PC-3 (cell line): ENCODE data around the gene VILL. TPM values are rescaled to one million over a fixed set of nuclear protein-coding genes. Genes with fewer than 3 reads are reported as not detected.

ENCODE experiments used
- ATAC-seq: fragments of 200-7000 bp; cut with Tn5 transposase; 2 replicates; pipeline ENCODE4 v1.9.1; 2020; ENCODE audit warnings: mild to moderate bottlenecking, moderate library complexity
- BruUV-seq: library from RNA; stranded (reverse); fragments of 400-500 nt; replicated peaks from 2 replicates; lab custom pipeline; 2021; lab: Mats Ljungman, UMichigan
- CTCF ChIA-PET: fragments of 300-600 bp; sonication (Branson Sonifier 250); formaldehyde crosslinking; loops from one replicate; lab custom pipeline; 2022; ENCODE audit warnings: antibody characterized with exemption; lab: Charles Lee
- POLR2A ChIA-PET: fragments of 300-600 bp; sonication (Branson Sonifier 250); formaldehyde crosslinking; loops from one replicate; lab custom pipeline; 2022; ENCODE audit warnings: antibody characterized with exemption; ENCODE audit not compliant: unreplicated experiment; lab: Charles Lee
- DNase-seq: peaks from one replicate; pipeline ENCODE4 v3.0.0-alpha.2; 2015
- H2AFZ ChIP-seq: fragments of 300-600 bp; sonication (generic); 2 replicates; pipeline ENCODE4 v1.6.0; 2016; ENCODE audit warnings: antibody characterized with exemption, low read length
- H3F3A ChIP-seq: fragments of 300-600 bp; sonication (generic); one replicate; pipeline ENCODE4 v1.6.0; 2017; ENCODE audit warnings: antibody characterized with exemption, low read length, control low read depth, mild to moderate bottlenecking; ENCODE audit not compliant: unreplicated experiment
- H3K27ac ChIP-seq: fragments of 300-600 bp; sonication (generic); 2 replicates; pipeline ENCODE4 v1.5.1; 2016; ENCODE audit warnings: mild to moderate bottlenecking, low read length
- H3K27me3 ChIP-seq: fragments of 300-600 bp; sonication (generic); 2 replicates; pipeline ENCODE4 v1.6.1; 2016; ENCODE audit warnings: low read length, mixed read lengths
- H3K36me3 ChIP-seq: fragments of 300-600 bp; sonication (generic); 2 replicates; pipeline ENCODE4 v1.6.1; 2016; ENCODE audit warnings: low read depth, mixed run types, low read length, mixed read lengths
- H3K4me1 ChIP-seq: fragments of 300-600 bp; sonication (generic); 2 replicates; pipeline ENCODE4 v1.5.1; 2016; ENCODE audit warnings: low read length; ENCODE audit not compliant: insufficient read depth
- H3K4me2 ChIP-seq: fragments of 300-600 bp; sonication (generic); 2 replicates; pipeline ENCODE4 v1.6.0; 2016; ENCODE audit warnings: low read length
- H3K4me3 ChIP-seq: fragments of 300-600 bp; sonication (generic); 2 replicates; pipeline ENCODE4 v1.5.1; 2016; ENCODE audit warnings: mild to moderate bottlenecking, low read length, mixed read lengths
- H3K79me2 ChIP-seq: fragments of 300-600 bp; sonication (generic); 2 replicates; pipeline ENCODE4 v1.6.1; 2017; ENCODE audit warnings: low read length, mixed read lengths
- H3K9ac ChIP-seq: fragments of 300-600 bp; sonication (generic); 2 replicates; pipeline ENCODE4 v1.6.0; 2016; ENCODE audit warnings: mild to moderate bottlenecking, low read length
- H3K9me2 ChIP-seq: fragments of 300-600 bp; sonication (generic); replicated peaks from 2 replicates; pipeline ENCODE4 v1.6.1; 2016; ENCODE audit warnings: mixed run types, low read length, mixed read lengths
- H3K9me3 ChIP-seq: fragments of 300-600 bp; sonication (generic); 2 replicates; pipeline ENCODE4 v1.6.1; 2016; ENCODE audit warnings: low read length, mixed read lengths
- H4K20me1 ChIP-seq: fragments of 300-600 bp; sonication (generic); 2 replicates; pipeline ENCODE4 v1.6.1; 2016; ENCODE audit warnings: low read length, mixed read lengths
- CTCF ChIP-seq: fragments of 300-600 bp; sonication (generic); conservative IDR thresholded peaks from 2 replicates; pipeline ENCODE4 v1.5.1; 2017; ENCODE audit warnings: antibody characterized with exemption, low read depth, mild to moderate bottlenecking, low read length
- EZH2 ChIP-seq: fragments of 300-600 bp; sonication (generic); IDR thresholded peaks from one replicate; pipeline ENCODE4 v1.6.1; 2017; ENCODE audit warnings: antibody characterized with exemption, mild to moderate bottlenecking, low read length; ENCODE audit not compliant: unreplicated experiment
- EZH2phosphoT487 ChIP-seq: fragments of 300-600 bp; sonication (generic); IDR thresholded peaks from 2 replicates; pipeline ENCODE4 v1.6.1; 2018; ENCODE audit warnings: mild to moderate bottlenecking, antibody characterized with exemption, low read length, borderline replicate concordance
- intact Hi-C: fragments of 100-400 bp; cut with micrococcal nuclease; formaldehyde crosslinking; loops from 2 replicates; pipeline ENCODE4 v1.9.0; 2023
- total RNA-seq: library from RNA; depleted of rRNA; stranded (reverse); fragments of >200 nt; gene quantifications from 2 replicates; pipeline ENCODE4 v1.2.3, GENCODE V29; 2014

The VILL gene
- total RNA-seq, 1 experiment from 2014 or later: 0.44 TPM

GRCh38 chr3:37995652-37996641 is 5.4 kb downstream of the VILL start:
- no peak overlapping the region for H3K4me2 ChIP-seq
- H3K9me2 ChIP-seq: no peaks in the 10 kb centered on the region
- intact Hi-C loops: loop anchor here (1.0 kb wide), 2 partner anchors 22 to 141 kb away; no protein-coding TSS in a partner anchor
- H3K9ac ChIP-seq: no peak overlapping the region
- DNase-seq (peak; percentile 30), ATAC-seq (no peak; the same call in 1 of the 2 replicates)
- no peak overlapping the region for H3K27ac ChIP-seq
- ChIA-PET CTCF (interaction anchor here (0.6 to 1.1 kb wide), 6 partner anchors 9 to 141 kb away, joined by 3 to 35 read pairs (median 4); no protein-coding TSS in a partner anchor), POLR2A (no interaction called here)
- H3F3A ChIP-seq: no peaks in the 10 kb centered on the region
- H3K27me3 ChIP-seq: no peaks in the 10 kb centered on the region
- H4K20me1 ChIP-seq: no peaks in the 10 kb centered on the region
- H3K36me3 ChIP-seq: no peaks in the 10 kb centered on the region
- no TSS peak for BruUV-seq
- peaks cover 23% of the 10 kb centered on the region for H3K4me1 ChIP-seq
- TF ChIP-seq CTCF (no peak), EZH2 (no peak), EZH2phosphoT487 (no peak)
- H3K79me2 ChIP-seq: no peaks in the 10 kb centered on the region
- H3K9me3 ChIP-seq: no peaks in the 10 kb centered on the region
- no peak overlapping the region for H3K4me3 ChIP-seq
- no peak overlapping the region for H2AFZ ChIP-seq

DNA sequence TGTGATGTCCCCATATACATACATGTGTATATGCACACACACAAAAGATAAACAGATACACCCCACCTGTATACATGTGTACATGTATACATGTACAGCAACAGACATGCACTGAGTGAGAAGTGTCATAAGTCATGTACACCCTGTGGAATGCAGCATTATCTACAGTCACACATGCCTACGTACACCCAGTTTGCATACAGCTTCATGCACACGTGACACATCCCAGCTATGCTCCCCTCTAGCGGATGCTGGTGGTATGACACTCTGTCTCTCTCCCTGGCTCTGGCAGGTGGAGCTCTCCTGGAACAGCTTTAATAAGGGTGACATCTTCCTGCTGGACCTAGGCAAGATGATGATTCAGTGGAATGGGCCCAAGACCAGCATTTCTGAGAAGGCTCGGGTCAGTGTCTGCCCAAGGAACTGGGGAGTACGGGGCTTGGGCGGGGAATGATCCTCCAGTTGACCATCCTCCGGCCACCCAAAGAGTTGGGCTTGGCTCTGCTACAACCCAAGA is 6.3 kb downstream of the VILL start:
- no peaks in the 10 kb centered on the region for H3K36me3 ChIP-seq
- DNase-seq (peak; percentile 96), ATAC-seq (peak; percentile 62)
- intact Hi-C loops: loop anchor here (1.0 kb wide), 2 partner anchors 23 to 142 kb away; no protein-coding TSS in a partner anchor
- no peak for TF ChIP-seq EZH2
- TF ChIP-seq EZH2phosphoT487: no peak
- peak; percentile 93 for TF ChIP-seq CTCF
- peaks cover 21% of the 10 kb centered on the region for H3K4me1 ChIP-seq
- no peaks in the 10 kb centered on the region for H3K27me3 ChIP-seq
- no peak overlapping the region for H3K4me3 ChIP-seq
- POLR2A ChIA-PET: no interaction called here
- H4K20me1 ChIP-seq: no peaks in the 10 kb centered on the region
- no TSS peak for BruUV-seq
- H3K27ac ChIP-seq: no peak overlapping the region
- H3K9ac ChIP-seq: no peak overlapping the region
- no peaks in the 10 kb centered on the region for H3F3A ChIP-seq
- no peaks in the 10 kb centered on the region for H3K9me3 ChIP-seq
- no peak overlapping the region for H3K4me2 ChIP-seq
- H3K9me2 ChIP-seq: no peaks in the 10 kb centered on the region
- no peak overlapping the region for H2AFZ ChIP-seq
- no peaks in the 10 kb centered on the region for H3K79me2 ChIP-seq
- CTCF ChIA-PET: interaction anchor here (0.5 to 1.1 kb wide), 11 partner anchors 8 to 661 kb away, joined by 3 to 35 read pairs (median 4); no protein-coding TSS in a partner anchor
